NOMO-1 (cell line): ENCODE data around the gene CARMIL1.
"Not testable (repeated sequence)": the region's sequence is repeated elsewhere in the genome, so short reads cannot be mapped to it uniquely, and the experiment has no call there.

Source experiments
- DNase-seq, 2 experiments: peaks; one replicate each; lab custom pipeline; 2025; ENCODE audit not compliant: unreplicated experiment in 2 of 2; lab: John Stamatoyannopoulos, UW

The CARMIL1 gene

DNA sequence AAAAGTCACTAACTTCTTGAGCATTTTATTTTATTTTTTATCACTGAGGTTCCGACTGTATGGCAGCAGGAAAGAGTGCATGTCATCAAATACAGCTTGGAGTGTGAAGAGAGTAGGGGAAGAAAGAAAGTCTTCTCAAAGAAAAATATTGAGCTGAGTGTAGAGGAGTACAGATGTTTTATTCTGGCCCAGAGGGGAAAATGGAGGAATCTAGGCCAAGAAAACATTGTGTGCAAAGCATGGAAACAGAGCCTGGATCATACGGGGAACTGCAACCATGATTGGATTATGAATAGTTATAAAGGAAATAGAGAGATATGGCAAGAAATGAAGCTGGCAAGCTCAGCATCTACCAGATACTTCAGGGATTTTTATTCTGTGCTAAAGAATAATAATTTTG, 268.6 kb downstream of the CARMIL1 start:
- no peak for DNase-seq

DNA sequence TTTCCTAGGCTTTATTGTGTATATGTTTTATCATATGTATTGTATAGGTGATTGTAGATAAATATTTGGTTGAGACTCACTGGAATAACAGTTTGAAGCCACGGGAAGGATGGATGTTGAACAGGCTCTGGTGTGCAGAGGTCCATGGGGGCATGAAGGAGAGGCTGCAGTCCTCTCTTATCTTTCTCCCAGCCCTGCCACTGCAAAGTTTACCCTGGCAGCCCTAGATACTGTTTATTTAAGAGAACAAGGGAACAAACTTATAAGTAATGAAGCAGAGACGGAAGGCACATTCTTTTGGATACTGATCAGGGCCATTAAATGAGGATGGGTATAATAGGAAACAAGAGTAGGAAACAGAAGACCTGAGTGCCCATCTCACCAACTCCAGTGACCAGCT, 269.3 kb downstream of the CARMIL1 start:
- DNase-seq = no peak

DNA sequence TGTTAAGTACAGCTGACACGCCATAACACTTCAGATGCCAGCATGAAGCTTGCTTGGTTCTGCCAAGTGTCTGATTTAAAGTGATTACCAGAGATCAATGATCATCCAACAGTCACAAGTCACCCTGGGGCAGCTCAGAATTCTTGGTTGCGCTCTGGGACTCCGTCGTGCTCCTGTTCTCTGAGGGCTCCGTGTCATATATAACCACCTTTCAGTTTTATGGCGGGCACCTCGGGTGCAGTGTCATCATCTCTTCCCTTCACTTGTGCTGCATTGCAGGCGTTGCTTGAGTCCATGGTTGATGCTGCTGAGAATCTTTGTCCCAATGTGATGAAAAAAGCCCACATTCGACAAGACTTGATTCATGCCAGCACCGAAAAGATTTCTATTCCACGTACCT, 271.5 kb downstream of the CARMIL1 start:
- no peak for DNase-seq

GRCh38 chr6:25553502-25553901, 274.3 kb downstream of the CARMIL1 start:
- DNase-seq = no peak

DNA sequence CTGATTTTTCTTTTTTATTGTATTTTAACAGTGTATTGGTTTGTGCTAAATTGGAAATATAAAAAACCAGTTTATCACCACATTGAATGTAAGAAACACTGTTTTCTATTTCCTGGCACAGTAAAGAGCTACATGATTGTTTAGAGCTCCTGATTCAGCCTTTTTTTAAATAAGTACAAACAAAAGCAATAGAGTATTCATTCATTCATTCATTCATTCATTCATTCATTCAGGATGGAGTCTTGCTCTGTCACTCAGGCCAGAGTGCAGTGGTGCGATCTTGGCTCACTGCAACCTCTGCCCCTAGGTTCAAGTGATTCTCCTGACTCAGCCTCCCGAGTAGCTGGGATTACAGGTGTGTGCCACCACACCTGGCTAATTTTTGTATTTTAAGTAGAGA, 276.0 kb downstream of the CARMIL1 start:
- DNase-seq = no peak

DNA sequence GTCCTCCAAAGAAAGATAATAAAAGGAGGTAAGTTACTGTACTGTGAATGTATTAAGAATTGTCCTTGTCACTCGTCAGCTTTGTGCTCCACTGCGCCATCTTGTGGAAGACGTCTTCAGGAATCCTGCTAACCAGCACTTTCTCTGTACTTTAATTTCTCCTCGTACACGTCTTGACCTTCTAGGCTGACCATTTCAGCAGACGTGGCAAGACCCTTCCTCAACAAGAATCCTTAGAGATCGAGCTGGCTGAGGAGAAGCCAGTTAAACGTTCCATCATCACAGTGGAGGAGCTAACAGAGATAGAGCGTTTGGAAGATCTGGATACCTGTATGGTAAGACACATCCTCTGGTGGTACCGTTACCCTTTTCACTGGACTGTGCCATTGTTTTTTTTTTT, 277.3 kb downstream of the CARMIL1 start:
- peak; percentile 0 to 60 for DNase-seq

DNA sequence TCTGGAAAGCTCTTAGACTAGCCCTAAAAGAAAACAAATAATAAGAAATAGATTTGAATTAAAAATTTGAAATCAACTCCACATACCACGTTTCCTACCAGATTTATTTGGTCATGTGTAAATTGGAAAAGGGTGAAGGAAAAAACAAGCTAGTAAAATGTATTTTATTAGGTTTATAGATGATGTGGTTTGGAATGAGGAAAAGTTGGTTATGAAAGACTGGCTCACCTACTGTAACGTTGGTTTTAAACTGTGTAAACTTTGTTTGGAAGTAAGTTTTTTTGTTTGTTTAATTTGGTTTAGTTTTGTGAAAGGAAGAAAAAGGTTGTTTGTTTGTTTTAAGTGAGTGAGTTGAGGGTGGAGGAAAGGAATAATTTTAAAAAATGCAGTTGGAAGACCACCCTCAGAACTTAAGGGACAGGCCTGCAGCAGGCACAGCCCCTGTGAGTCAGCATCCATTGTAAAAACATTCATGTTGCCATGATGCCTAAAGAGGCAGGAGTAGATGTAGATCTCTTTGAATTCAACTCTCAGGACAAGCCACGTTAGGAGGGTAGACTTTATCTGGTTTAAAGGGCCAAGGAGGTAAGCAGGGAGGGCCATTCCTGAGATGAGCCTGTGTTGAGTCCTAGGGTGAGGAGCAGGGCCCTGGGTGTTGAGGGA, 279.1 kb downstream of the CARMIL1 start:
- DNase-seq = no peak

DNA sequence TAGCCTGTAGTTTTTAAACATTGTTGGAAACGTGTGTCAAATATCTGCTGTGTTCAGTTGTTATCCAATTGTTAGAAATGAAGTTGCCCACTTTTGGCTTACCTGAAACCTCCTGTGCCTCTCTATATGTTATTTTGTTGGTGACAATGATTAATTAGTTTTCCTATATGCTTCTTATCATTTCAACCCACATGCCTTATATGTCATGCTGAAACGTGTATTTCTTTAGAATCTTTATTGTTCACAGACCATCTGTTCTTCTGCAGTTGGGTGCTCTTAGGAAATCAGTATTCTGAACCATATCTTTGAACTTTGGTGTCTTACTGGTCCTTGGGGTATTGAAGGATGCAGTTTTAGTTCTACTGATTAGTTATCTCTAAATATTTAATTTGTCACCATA, 281.7 kb downstream of the CARMIL1 start:
- no peak for DNase-seq

DNA sequence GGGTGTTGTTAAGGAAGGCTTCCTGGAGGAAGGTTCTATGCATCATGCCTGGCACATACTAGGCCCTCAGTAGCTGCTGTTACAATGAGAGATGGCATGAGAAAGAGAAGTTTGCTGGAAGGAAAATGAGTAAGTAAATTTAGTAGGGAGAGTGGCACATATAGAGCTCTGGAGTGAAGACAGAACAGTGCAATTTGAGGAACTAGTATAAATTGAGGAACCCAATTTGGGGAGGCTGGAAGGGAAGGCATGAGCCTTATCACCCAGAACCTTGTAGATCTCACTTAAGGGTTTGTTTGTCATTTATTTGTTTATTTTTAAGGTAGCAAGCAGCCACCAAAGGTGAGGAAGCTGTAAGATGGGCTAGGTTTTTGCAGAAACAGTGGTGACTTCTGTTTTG, 285.8 kb downstream of the CARMIL1 start:
- DNase-seq = peak; percentile 55 to 87

GRCh38 chr6:25570578-25570977, 291.4 kb downstream of the CARMIL1 start:
- no peak for DNase-seq

- no peak for DNase-seq
Observed at GRCh38 chr6:25576919-25577318, 297.7 kb downstream of the CARMIL1 start.

DNA sequence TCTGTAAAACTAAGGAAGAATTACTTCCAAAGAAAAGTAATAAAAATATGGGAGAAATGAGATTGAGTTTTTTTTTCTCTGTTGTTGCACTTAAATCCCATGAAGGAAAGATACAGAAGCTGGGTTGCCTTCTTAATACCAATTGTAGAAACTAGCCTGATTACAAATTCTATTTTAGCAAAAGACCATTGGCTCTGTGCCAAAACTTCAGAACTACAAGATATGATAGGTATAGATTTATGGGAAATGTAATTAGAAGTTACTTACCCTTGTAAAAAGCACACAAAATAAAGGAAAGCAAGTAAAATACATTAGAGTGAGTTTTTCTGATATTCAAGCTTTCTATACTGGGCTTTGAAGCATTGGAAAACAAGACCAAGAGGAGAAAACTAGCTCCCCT, 299.4 kb downstream of the CARMIL1 start:
- no peak for DNase-seq

- DNase-seq = no peak
Observed at GRCh38 chr6:25579391-25579883, 300.3 kb downstream of the CARMIL1 start.

GRCh38 chr6:25579902-25580495, 300.8 kb downstream of the CARMIL1 start:
- DNase-seq = no peak

DNA sequence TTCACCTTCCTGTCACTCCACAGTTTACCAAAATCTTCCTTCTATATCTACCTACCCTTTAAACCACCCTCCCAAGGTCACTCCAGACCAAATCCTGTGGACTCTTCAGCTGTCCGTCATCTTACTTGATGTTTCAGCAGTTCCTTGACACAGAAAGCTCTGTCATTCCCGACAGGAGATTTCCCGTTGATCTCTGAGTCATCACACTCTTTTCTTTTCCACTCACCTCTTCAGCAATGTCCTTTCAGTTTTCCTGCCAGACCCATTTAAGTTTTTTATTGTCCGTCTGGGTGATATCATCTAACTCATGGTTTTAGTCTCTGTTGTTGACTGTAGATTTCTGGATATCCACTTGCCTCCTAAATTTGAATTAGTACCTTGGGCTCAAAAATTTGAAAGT, 302.9 kb downstream of the CARMIL1 start:
- DNase-seq = no peak

DNA sequence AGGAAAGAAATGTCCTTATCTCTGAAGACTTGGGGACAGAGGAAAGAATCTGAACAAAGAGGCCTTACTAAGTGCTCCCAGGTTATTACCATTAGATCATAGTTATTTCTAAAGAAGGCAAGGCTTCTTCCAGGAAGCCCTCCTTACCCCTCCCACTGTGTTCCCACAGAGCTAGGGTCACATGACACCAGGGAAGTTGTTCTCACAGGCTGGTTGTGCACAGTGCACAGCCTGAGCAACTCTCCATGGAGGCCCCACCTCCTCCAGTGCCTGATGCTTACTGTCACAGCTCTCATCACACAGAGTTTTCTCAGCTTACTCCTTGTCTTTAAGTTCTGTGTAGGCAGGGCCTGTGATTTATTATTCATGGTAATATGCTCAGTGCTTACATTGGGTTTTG, 303.9 kb downstream of the CARMIL1 start:
- no peak for DNase-seq

- no peak for DNase-seq
Observed at GRCh38 chr6:25583906-25584305, 304.7 kb downstream of the CARMIL1 start.

DNA sequence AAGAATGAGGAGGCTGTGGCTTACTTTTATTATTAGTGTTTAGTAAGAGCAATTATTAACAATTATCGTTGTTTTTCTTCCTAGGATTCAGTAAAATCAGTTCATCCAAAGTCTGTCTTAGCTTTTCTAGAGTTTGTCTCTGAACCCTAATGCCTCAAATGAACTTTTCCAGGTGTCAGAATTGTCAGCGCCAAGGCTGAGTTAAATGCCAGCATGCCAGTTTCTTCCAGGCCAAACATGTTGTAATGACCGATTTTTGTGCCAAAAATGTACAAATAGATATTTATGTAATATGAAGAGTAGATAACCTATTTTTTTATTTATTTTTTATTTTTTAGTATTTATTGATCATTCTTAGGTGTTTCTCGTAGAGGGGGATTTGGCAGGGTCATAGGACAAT, 306.1 kb downstream of the CARMIL1 start:
- DNase-seq = no peak

DNA sequence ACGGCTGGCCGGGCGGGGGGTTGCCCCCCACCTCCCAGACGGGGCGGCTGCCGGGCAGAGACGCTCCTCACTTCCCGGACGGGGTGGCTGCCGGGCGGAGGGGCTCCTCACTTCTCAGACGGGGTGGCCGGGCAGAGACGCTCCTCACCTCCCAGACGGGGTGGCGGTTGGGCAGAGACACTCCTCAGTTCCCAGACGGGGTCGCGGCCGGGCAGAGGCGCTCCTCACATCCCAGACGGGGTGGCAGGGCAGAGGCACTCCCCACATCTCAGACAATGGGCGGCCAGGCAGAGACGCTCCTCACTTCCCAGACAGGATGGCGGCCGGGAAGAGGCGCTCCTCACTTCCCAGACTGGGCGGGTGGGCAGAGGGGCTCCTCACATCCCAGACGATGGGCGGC, 306.9 kb downstream of the CARMIL1 start:
- DNase-seq = not testable (repeated sequence)

GRCh38 chr6:25586927-25587326, 307.8 kb downstream of the CARMIL1 start:
- DNase-seq = no peak

DNA sequence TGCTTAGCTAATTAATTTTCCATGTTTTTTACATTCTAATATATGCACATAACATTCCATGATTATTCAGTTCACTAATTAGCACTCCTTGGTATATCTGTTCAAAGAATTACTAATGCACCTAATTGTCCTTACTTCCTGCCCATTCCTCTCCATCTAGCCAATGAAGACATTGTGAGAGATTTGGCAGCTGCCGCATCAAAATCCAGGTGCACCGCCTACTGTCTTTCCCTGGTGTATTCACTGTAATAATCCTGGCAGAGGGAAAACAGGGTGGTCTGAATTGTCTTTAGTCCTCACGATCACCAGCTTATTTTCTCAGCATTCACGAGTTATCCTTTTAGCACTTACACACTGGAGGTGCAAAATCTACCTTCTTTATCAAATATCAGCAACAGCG, 311.8 kb downstream of the CARMIL1 start:
- no peak for DNase-seq

DNA sequence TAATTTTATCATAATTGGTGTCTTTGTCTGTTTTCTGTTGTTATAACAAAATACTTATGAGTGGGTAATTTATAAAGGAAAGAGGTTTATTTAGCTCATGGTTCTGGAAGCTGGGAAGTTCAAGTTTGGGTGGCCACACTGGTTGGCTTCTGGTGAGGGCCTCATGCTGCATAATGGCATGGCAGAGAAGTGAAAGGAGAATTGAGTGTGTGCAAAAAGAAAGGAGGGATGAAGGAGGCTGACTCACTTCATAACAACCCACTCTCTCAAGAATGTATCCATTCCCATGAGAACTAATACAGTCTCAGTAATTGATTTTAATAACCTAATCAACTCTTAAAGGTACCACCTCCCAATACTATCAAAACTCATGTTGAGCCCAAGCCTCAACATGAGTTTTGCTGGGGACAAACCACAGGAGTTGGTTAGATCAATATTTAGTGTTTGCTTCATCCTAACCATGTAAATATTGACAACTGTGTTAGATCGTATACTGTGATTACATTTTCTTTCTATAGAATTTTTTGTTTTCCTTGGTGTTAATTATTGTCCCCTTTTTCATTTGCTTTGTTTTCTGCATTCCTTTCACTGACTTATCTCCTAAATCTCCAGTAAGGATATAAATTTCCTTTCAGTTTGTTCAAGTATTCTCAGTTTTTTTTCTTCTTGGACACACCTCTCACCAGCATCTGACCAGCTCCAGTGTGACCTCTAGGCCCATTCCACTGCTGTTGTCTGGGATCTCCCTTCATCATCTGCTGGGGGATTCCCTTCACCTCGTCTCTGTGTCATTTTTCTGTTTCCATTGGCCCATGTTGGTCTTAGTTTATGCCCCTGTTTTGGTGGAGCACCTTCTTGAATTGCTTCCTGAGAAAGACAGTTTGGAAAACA, 318.0 kb downstream of the CARMIL1 start:
- no peak for DNase-seq
